NCI-H1092 (cell line): Measurements from ENCODE around the gene AGPAT2.
"Not testable (repeated sequence)": the region's sequence is repeated elsewhere in the genome, so short reads cannot be mapped to it uniquely, and the experiment has no call there.

Experiments used
- DNase-seq: peaks from one replicate; lab custom pipeline; 2025; lab: John Stamatoyannopoulos, UW

The AGPAT2 gene

GRCh38 chr9:136645352-136645902 lies 41.8 kb downstream of the AGPAT2 start:
- DNase-seq = no peak

GRCh38 chr9:136644593-136645351 lies 42.5 kb downstream of the AGPAT2 start:
- peak; percentile 22 for DNase-seq

GRCh38 chr9:136644343-136644592 lies 43.0 kb downstream of the AGPAT2 start:
- DNase-seq = no peak

GRCh38 chr9:136643596-136644342 lies 43.5 kb downstream of the AGPAT2 start:
- no peak for DNase-seq

DNA sequence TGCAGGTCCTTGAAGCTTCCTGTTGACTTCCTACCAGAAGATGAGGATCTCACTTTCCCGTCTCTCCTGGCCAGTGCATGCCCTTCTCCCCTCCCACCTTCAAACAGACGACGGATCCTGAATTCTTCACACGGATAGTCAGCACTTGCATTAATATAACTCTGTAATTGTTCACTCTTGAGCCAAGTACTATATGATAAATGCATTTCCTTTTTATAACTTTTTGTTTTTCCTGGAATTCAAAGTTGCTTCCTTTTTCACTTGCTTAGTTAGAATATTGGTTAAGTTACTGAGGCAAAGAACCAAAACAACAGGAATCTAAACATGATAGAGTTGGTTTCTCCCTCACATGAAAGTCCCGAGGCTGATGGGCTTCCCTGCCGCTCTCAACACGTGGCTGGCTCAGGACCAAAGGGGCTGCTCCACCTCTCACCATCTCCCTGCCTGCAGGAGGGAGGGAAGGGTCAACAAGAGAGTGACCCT lies 44.8 kb downstream of the AGPAT2 start:
- DNase-seq = no peak

GRCh38 chr9:136640171-136641111 lies 46.8 kb downstream of the AGPAT2 start:
- no peak for DNase-seq

- no peak for DNase-seq
Observed at GRCh38 chr9:136634904-136635303, 52.4 kb downstream of the AGPAT2 start.

DNA sequence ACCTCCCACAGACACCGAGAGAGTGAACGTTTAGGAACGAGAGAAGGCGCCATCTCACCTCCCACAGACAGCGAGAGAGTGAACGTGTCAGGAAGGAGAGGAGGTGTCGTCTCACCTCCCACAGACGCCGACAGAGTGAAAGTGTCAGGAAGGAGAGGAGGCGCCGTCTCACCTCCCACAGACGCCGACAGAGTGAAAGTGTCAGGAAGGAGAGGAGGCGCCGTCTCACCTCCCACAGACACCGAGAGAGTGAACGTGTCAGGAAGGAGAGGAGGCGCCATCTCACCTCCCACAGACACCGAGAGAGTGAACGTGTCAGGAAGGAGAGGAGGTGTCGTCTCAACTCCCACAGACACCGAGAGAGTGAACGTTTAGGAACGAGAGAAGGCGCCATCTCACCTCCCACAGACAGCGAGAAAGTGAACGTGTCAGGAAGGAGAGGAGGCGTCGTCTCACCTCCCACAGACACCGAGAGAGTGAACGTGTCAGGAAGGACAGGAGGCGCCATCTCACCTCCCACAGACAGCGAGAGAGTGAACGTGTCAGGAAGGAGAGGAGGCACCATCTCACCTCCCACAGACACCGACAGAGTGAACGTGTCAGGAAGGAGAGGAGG lies 54.7 kb downstream of the AGPAT2 start:
- DNase-seq = not testable (repeated sequence)

DNA sequence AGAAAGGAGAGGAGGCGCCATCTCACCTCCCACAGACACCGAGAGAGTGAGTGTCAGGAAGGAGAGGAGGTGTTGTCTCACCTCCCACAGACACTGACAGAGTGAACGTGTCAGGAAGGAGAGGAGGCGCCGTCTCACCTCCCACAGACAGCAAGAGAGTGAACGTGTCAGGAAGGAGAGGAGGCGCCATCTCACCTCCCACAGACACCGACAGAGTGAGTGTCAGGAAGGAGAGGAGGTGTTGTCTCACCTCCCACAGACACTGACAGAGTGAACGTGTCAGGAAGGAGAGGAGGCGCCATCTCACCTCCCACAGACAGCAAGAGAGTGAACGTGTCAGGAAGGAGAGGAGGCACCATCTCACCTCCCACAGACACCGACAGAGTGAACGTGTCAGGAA lies 55.2 kb downstream of the AGPAT2 start:
- DNase-seq = not testable (repeated sequence)

DNA sequence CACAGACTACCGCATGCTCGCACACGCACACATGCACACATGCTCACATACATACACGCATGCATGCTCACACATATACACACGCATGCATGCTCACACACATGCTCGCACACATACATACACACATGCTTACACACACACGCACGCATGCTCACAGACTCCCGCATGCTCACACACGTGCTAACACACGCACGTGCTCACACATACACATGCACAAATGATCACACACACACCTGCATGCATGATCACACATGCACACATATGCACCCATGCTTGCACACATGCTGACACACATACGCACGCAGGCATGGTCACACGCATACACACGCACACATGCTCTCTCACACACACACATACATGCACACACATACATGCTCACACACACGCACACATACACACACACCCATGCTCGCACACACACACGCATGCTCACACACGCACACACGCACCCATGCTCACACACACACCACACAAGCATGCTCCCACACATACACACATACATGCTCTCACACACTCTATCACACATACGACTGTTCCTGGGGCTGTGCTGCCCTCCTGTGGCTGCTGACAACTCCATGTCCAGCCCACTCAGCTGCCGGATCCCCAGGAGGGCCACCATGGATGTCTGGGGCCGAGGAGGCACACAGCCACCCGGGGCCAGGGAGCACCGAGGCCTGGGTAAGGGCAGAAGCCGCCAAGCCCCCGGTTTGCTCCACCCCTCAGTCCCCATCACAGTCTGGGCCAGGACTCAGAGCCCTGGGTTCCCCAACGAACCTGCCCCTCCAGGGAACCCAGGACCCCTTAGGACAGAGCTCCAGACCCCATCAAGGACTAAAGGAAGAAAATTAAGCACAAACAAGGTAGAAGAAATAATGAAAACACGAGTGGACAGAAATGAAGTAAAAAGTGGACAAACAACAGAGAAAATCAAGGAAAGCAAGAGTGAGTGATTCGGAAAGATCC lies 55.9 kb downstream of the AGPAT2 start:
- peak; percentile 47 for DNase-seq

GRCh38 chr9:136630662-136630992 lies 56.6 kb downstream of the AGPAT2 start:
- no peak for DNase-seq

DNA sequence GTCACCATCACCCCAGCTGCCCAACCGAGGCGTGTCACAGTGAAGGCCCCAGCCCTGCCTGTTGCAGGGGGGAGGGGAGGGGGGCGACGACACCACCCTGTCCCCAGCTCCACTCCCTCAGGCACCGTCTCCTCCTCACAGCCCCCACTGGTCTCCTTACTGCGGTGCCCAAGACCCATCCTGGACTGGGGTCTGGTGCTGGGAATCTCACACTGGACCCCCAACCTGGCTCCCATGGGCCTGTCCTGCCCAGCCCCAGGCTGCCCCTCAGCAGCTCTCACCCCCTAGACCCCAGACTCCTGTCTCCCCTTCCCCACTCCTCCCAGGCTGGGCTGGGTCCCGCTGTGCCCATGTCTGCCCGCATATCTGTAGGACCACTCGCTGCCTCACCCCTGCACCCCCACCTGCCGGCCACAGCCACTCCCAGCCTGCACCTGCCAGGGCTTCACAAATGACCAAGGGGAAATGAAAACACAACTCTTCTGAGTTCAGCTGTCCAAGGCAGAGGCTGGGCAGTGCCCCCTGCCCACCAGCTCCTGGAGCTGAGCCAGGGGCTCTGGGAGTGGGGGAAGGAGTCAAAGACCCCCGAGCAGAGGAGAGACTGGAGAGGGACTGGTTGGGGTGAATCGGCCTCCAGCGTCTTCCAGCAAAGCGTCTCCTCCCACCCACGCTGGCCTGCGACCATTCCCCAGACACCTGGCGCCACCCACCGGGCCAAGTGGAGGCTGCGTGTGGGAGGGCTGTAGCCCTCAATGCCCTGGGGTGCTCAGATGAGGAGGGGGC lies 57.2 kb downstream of the AGPAT2 start:
- peak; percentile 41 for DNase-seq

DNA sequence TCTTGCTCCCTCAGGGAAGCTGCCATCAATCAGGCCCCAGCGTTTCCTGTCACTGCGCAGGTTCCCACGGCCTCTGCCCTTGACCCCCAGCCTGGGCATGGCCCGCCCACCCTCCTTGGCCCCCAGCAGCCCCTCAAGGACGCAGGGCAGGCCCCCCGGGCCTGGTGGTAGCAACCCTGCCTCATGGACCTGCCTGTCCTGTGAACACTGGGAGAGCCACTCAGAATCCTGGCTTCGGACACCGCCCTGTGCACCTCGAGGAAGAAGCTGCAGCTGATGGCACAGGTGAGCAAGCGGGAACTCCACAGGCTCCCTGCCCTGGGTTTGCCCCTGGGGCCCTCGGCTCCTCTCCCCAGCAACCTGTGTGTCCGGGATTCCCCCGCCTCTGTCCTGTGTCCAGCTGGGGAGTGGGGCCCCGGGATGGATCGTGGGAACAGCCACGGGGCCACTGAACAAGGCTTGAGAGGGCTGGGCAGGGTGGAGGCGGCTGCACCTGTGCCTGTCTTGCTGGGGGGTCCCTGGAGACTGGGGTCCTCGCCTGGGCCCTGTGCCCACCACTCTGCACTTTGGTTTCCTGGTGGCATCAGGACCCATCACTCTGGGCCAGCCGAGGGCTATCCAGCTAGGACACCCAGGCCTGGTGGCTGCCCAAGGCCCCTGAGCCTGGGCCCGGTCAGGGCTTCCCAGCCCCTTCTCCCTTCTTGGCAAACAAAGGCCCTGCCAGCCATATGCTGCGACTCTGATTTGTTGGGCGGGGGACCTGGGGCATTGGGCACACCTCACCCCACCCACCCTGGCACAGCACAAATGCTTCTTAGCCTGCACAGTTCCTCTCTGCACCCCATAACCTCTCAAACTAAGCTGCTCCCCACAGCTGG lies 58.0 kb downstream of the AGPAT2 start:
- DNase-seq = no peak

DNA sequence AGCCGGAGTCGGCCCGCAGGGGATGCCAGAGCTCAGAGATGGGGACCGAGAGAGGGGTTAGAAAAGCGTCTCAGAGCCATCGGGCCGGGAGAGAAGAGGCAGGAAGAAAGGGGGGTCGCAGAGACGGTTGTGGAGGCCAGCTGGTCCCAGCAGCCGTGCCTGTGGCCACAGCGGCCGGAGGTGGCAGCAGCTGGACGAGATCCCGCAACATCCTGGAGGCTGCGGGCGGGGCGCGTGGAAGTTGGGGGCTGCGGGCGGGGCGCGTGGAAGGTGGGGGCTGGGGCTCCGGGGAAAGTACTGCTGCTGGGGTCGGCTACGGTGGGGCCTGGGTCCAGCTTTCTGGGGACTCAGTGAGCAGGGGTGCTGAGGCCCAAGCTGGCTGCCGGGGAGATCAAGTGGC lies 59.0 kb downstream of the AGPAT2 start:
- no peak for DNase-seq

DNA sequence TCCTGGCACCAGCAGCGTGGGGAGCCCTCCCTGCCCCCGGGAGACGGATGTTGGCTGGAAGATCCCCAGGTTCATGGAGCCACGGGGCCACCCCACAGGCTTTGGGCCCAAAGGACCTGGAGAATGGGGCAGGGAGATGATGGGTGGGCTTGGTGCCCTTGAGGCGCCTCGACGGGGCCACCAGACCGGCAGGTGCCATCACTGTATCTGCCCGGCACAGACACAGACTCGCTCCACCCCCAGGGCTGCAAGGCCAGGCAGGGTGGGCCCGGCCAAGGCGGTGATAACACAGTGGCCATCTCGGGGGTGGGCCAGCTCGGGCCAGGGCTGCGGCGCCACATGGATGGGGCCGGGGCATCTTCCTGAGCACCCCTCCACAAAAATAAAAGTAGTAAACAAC lies 59.6 kb downstream of the AGPAT2 start:
- no peak for DNase-seq

DNA sequence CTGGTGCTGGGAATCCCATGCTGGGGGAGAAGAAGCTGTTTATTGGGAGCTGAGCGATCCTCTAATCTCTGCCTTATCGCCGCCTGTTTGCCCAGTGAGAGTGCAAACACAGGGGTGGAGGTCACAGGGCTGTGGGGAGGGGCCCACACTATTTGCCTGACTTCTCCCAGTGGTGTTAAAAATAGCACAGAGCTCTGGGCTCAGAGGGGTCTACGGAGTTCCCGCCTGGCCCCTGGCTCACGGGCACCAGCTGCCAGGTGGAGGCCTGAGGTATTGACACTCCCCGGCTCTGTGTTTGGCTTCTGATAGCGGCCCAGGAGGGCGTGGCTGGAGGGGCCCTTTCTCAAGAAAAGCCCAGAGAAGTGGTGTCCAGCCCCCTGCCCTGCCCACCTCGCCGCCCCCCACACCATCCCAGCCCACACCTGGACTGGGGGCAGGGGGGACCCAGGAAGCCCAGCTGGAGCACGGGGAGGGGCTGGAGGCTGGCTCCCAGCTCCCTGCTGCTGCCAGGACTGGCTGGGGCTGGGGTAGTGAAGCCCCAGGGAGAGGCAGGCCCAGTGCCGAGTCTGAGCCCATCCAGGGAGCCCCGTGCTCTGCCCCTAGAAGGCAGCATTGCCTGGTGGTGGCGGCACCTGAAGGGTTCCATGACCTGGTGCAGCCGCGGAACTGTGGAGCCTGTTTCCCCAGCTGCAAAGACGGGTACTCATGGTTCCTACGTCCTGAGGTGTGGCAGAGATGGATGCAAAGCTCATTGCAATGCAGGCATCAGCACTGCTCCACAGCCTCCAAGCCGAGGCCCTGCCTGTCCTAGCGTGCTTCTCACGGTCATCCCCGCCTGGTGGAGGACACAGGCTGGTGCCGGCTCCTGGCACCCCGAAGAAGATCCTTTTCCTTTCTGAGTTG lies 60.3 kb downstream of the AGPAT2 start:
- DNase-seq = no peak

GRCh38 chr9:136626066-136626725 lies 61.1 kb downstream of the AGPAT2 start:
- no peak for DNase-seq
